Measurements from ENCODE around the gene OR2M2. TPM values are rescaled to one million over a fixed set of nuclear protein-coding genes. Genes with fewer than 3 reads are reported as not detected.

The OR2M2 gene
- total RNA-seq, 1 donor from 2014 or later: not detected

DNA sequence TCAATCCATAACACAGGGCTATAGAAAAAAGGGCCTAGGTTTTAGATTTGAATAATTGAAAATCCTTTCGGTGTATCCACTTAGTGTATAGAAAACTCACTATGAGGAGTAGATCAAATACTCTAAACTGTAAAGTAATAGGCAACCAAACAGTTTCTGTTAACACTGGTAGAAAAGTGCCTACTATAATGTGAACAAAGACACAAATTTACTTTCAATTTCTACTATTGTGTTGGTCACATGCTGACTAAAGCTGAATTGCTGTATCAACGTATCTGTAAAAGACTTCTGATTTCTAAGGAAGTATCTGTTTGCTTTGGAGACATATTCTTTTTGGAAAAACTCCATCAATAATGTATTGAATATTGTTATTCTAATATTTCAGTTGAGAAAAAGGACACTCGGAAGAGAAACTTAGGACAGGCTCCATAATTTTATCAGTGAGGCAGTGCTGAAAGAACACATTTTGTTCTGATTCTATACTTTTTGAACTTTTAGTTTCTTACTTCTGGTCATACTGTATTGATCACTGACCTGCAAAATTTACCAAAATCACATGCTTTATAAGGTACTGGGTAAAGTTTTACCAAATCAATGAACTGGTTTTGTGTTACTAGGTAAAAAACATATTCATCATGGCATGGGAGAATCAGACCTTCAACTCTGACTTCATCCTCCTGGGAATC, 30.0 kb upstream of the OR2M2 start, which contains the start of gene OR2M5:
OR2M5 (plus strand) TSS at position 636 of the 686 bp plus-strand sequence; CDS start at position 636, 0 bp downstream.
- DNase-seq (no peak), ATAC-seq (no peak)
- no peaks in the 10 kb centered on the region for H3K4me1 ChIP-seq
- TF ChIP-seq, protein P1, sequence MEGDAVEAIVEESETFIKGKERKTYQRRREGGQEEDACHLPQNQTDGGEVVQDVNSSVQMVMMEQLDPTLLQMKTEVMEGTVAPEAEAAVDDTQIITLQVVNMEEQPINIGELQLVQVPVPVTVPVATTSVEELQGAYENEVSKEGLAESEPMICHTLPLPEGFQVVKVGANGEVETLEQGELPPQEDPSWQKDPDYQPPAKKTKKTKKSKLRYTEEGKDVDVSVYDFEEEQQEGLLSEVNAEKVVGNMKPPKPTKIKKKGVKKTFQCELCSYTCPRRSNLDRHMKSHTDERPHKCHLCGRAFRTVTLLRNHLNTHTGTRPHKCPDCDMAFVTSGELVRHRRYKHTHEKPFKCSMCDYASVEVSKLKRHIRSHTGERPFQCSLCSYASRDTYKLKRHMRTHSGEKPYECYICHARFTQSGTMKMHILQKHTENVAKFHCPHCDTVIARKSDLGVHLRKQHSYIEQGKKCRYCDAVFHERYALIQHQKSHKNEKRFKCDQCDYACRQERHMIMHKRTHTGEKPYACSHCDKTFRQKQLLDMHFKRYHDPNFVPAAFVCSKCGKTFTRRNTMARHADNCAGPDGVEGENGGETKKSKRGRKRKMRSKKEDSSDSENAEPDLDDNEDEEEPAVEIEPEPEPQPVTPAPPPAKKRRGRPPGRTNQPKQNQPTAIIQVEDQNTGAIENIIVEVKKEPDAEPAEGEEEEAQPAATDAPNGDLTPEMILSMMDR (IDR thresholded peaks at IDR 0.05): no peak
- H3K4me3 ChIP-seq: no peak within 1 kb of the TSS
- H3K9me3 ChIP-seq: no peaks in the 10 kb centered on the region
- intact Hi-C loops (cut with DNase I): no loop called here
- H3K27ac ChIP-seq: no peak within 1 kb of the TSS
- H3K36me3 ChIP-seq: no peaks in the 10 kb centered on the region
- no peaks in the 10 kb centered on the region for H3K27me3 ChIP-seq

DNA sequence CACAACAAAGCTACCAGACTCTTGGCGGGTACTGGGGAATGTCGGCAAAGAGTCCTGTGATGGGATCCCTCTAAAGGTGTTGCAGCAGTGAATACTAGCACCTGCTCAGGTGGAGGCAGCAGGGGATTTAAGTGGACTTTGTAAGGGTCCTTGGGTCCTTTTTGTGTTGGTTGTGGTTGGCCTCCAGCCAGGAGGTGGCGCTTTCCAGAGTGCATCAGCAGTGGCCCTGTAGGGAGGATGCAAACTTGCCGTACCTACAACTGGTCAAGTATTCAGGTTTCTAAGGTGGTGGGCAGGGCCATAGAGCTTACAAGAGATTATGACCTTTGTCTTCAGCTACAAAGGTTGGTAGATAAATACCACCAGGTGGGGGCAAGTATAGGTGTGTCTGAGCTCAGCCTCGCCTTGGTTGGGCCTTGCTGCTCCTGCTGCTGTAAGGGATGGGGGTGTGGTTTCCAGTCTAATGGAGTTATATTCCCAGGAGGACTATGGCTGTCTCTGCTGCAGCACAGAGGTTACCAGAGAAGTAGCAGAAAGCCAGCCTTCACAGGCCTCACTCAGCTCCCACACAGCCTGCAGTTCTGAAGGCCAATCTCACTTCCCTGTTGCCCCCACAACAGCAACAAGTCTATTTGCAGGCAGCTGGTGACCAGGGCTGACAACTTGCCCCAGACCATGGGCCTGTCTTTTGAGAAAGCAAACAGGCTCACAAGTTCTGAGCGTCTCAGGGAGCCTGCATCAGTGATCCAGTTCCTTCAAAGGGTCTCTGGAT, 22.4 kb upstream of the OR2M2 start:
- H3K27ac ChIP-seq: no peak overlapping the region
- DNase-seq: no peak

DNA sequence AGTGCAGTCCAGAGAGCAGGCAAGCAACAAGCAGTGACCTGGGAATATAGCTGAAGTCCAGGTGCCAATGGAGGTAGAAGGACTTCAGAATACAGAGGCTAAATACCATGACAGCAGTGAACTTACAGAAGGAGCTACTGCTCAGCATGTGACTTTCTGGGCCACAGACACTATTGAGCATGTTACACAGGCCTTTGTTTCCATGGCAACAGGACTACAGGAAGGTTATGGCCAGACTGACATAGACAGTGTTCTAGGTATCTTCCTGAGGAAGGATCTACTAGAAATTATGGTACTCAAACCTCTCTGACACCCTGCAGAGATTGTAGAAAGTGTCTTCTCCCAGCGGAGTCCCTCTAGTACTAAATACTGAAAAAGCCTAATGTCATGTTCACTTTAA, 18.7 kb upstream of the OR2M2 start:
- no peak for DNase-seq
- no peaks in the 10 kb centered on the region for H3K4me1 ChIP-seq
- H3K9me3 ChIP-seq: no peaks in the 10 kb centered on the region
- intact Hi-C loops (cut with DNase I): no loop called here
- ATAC-seq: no peak
- no peak overlapping the region for H3K27ac ChIP-seq
- H3K27me3 ChIP-seq: no peaks in the 10 kb centered on the region
- no peak overlapping the region for H3K4me3 ChIP-seq
- H3K36me3 ChIP-seq: no peaks in the 10 kb centered on the region
- TF ChIP-seq, protein P1 (IDR thresholded peaks at IDR 0.05): no peak

More for the DNA sequence above, 22.4 kb upstream of the OR2M2 start:
- H3K36me3 ChIP-seq: no peaks in the 10 kb centered on the region
- no peaks in the 10 kb centered on the region for H3K4me1 ChIP-seq
- TF ChIP-seq, protein P1 (IDR thresholded peaks at IDR 0.05): no peak
- H3K4me3 ChIP-seq: no peak overlapping the region
- no peaks in the 10 kb centered on the region for H3K27me3 ChIP-seq
- intact Hi-C loops (cut with DNase I): no loop called here
- no peaks in the 10 kb centered on the region for H3K9me3 ChIP-seq
- no peak for ATAC-seq

DNA sequence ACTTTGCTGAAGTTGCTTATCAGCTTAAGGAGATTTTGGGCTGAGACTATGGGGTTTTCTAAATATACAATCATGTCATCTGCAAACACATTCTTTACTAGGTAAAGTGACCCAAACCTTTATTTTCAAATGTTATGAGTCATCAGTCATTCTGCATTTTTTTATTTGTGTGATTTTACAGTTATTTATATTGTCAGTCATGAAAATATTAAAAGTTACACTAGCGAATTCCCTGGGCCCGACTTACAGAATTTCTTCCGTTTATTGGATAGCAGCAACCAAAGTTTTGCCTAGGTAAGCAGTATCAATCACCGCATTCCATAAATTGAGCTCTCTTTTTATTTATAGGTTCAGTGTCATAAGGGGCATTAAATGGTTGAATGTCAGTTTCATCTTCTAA, 15.9 kb upstream of the OR2M2 start:
- Histone ChIP-seq H3K4me1 (no peaks in the 10 kb centered on the region), H3K4me3 (no peak overlapping the region), H3K9me3 (no peaks in the 10 kb centered on the region), H3K27me3 (no peaks in the 10 kb centered on the region), H3K27ac (no peak overlapping the region), H3K36me3 (no peaks in the 10 kb centered on the region)
- no peak for ATAC-seq
- intact Hi-C loops (cut with DNase I): no loop called here
- TF ChIP-seq, protein P1 (IDR thresholded peaks at IDR 0.05): no peak
- DNase-seq: no peak

DNA sequence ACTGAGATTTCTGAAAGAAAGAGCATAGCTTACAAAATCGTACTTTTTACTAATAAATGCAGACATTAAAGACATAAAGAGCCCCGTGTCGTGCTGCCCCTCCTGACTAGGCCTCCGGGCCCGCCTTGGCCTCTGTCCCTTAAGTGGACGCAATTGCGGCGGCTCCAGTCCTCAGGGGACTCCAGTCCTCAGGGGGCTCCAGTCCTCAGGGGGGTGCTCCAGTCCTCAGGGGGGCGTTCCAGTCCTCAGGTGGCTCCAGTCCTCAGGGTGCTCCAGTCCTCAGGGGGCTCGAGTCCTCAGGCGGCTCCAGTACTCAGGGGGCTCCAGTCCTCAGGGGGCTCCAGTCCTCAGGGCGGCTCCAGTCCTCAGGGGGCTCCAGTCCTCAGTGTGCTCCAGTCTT, 10.6 kb upstream of the OR2M2 start:
- Histone ChIP-seq H3K4me3 (no peak overlapping the region), H3K9me3 (no peaks in the 10 kb centered on the region), H3K4me1 (no peaks in the 10 kb centered on the region), H3K36me3 (no peaks in the 10 kb centered on the region), H3K27me3 (no peaks in the 10 kb centered on the region), H3K27ac (no peak overlapping the region)
- intact Hi-C loops (cut with DNase I): no loop called here
- TF ChIP-seq, protein P1 (IDR thresholded peaks at IDR 0.05): no peak
- no peak for ATAC-seq
- DNase-seq: no peak

Measured in upper lobe of right lung (tissue), 1 donor.